SK-N-SH (cell line): Measurements from ENCODE around the gene TIMM23. TPM values are rescaled to one million over a fixed set of nuclear protein-coding genes. Genes with fewer than 3 reads are reported as not detected.
A peak's percentile ranks its signal among the peaks of the same experiment; 100 is the strongest.
"Not testable (repeated sequence)": the region's sequence is repeated elsewhere in the genome, so short reads cannot be mapped to it uniquely, and the experiment has no call there.

Experiments
- CTCF ChIA-PET: fragments of 300-600, 350-600 bp; formaldehyde crosslinking; extraction: SDS; loops from one replicate; lab custom pipeline; 2021; lab: Yijun Ruan, JAX
- POLR2A ChIA-PET: fragments of 350-600 bp; sonication (Branson Sonifier 250); formaldehyde crosslinking; extraction: SDS; loops from one replicate; lab custom pipeline; 2020; ENCODE audit warnings: antibody characterized with exemption, inconsistent platforms; lab: Yijun Ruan, JAX
- DNase-seq: peaks from one replicate; pipeline ENCODE4 v3.0.0; 2012
- H2AFZ ChIP-seq: fragments of 200-600 bp; sonication (generic); 2 replicates; pipeline ENCODE4 v1.8.1; 2016; ENCODE audit warnings: antibody characterized with exemption, mild to moderate bottlenecking, low read depth
- H3F3A ChIP-seq: fragments of 200-600 bp; sonication (generic); replicated peaks from 2 replicates; pipeline ENCODE3; 2016; ENCODE audit warnings: antibody characterized with exemption, mild to moderate bottlenecking; ENCODE audit not compliant: insufficient read depth
- H3K27ac ChIP-seq, 2 experiments: fragments of 200-500 bp in 1 of 2; fragments of 200-600 bp in 1 of 2; sonication (Bioruptor generic) in 1 of 2; sonication (generic), shearing (Covaris generic) in 1 of 2; 2 replicates each; pipeline versions ENCODE4 v1.5.1 to v1.6.1; 2014 to 2016; ENCODE audit warnings: low read depth in 2 of 2, inconsistent platforms in 1 of 2, low read length in 1 of 2, mild to moderate bottlenecking in 1 of 2, mixed read lengths in 1 of 2
- H3K27me3 ChIP-seq: fragments of 200-600 bp; sonication (generic), shearing (Covaris generic); 2 replicates; pipeline ENCODE4 v1.6.1; 2016; ENCODE audit warnings: mixed run types; ENCODE audit not compliant: insufficient read depth
- H3K36me3 ChIP-seq, 2 experiments: fragments of 200-500 bp in 1 of 2; fragments of 200-600 bp in 1 of 2; sonication (Bioruptor generic) in 1 of 2; sonication (generic) in 1 of 2; replicated peaks in 1 of 2; 2 replicates each; pipeline versions ENCODE3 to v1.5.1; 2014 to 2016; ENCODE audit warnings: low read length in 1 of 2, mild to moderate bottlenecking in 1 of 2; ENCODE audit not compliant: insufficient read depth in 2 of 2, control insufficient read depth in 1 of 2
- H3K4me1 ChIP-seq, 2 experiments: fragments of 200-500 bp in 1 of 2; fragments of 200-600 bp in 1 of 2; sonication (Bioruptor generic) in 1 of 2; sonication (generic), shearing (Covaris generic) in 1 of 2; 2 replicates each; pipeline versions ENCODE4 v1.5.1 to v1.6.1; 2014 to 2016; ENCODE audit warnings: low read depth in 1 of 2, low read length in 1 of 2, mixed run types in 1 of 2; ENCODE audit not compliant: insufficient read depth in 2 of 2, control insufficient read depth in 1 of 2
- H3K4me2 ChIP-seq: fragments of 200-600 bp; sonication (generic), shearing (Covaris generic); 2 replicates; pipeline ENCODE4 v1.6.1; 2017; ENCODE audit warnings: mixed run types
- H3K4me3 ChIP-seq, 2 experiments: fragments of 200-500 bp in 1 of 2; fragments of 200-600 bp in 1 of 2; sonication (Bioruptor generic) in 1 of 2; sonication (generic), shearing (Covaris generic) in 1 of 2; 2 replicates each; pipeline versions ENCODE4 v1.5.1 to v1.8.1; 2014 to 2016; ENCODE audit warnings: low read depth in 2 of 2, inconsistent platforms in 1 of 2, low read length in 1 of 2, mild to moderate bottlenecking in 1 of 2, mixed read lengths in 1 of 2, moderate library complexity in 1 of 2
- H3K79me2 ChIP-seq: fragments of 200-600 bp; sonication (generic); 2 replicates; pipeline ENCODE4 v1.8.1; 2017; ENCODE audit warnings: mild to moderate bottlenecking; ENCODE audit not compliant: insufficient read depth
- H3K9ac ChIP-seq: fragments of 200-600 bp; sonication (generic); 2 replicates; pipeline ENCODE4 v1.6.1; 2017; ENCODE audit warnings: mixed run types
- H3K9me2 ChIP-seq: fragments of 200-600 bp; sonication (generic); 2 replicates; pipeline ENCODE4 v1.6.1; 2017; ENCODE audit warnings: mixed run types
- H3K9me3 ChIP-seq: fragments of 200-600 bp; sonication (generic); 2 replicates; pipeline ENCODE4 v1.6.1; 2017; ENCODE audit warnings: mixed run types, mild to moderate bottlenecking, moderate library complexity
- H4K20me1 ChIP-seq: fragments of 200-600 bp; sonication (generic); 2 replicates; pipeline ENCODE4 v1.6.1; 2017; ENCODE audit warnings: mild to moderate bottlenecking, mixed run types; ENCODE audit not compliant: insufficient read depth
- CHD2 ChIP-seq: fragments of 150-350 bp; IDR thresholded peaks from 2 replicates; pipeline ENCODE4 v1.6.1; 2018; ENCODE audit warnings: low read length; ENCODE audit not compliant: partially characterized antibody
- ELF1 ChIP-seq: IDR thresholded peaks from 2 replicates; pipeline ENCODE4 v1.4.0; 2012
- GABPA ChIP-seq: IDR thresholded peaks from 2 replicates; pipeline ENCODE4 v1.4.0; 2012; ENCODE audit warnings: low read depth, mild to moderate bottlenecking
- MXI1 ChIP-seq: IDR thresholded peaks from 2 replicates; pipeline ENCODE4 v1.6.1; 2012; ENCODE audit warnings: mild to moderate bottlenecking, low read depth, low read length, improper control_type of control experiment
- NFIC ChIP-seq: IDR thresholded peaks from 2 replicates; pipeline ENCODE4 v1.4.0; 2012; ENCODE audit warnings: borderline replicate concordance
- POLR2AphosphoS5 ChIP-seq: IDR thresholded peaks from 2 replicates; pipeline ENCODE4 v1.6.1; 2012; ENCODE audit warnings: low read depth, low read length
- TAF1 ChIP-seq: IDR thresholded peaks from 2 replicates; pipeline ENCODE4 v1.6.1; 2012; ENCODE audit warnings: low read depth, mild to moderate bottlenecking, low read length, moderate library complexity, borderline replicate concordance
- WGBS: methylation state at CpG from one replicate; pipeline ENCODE4 v1.1.6; 2017; ENCODE audit warnings: low lambda C conversion rate; 5-methylcytosine and 5-hydroxymethylcytosine counted together
- polyA plus RNA-seq, 3 experiments: library from polyadenylated mRNA; depleted of rRNA; stranded (reverse); fragments of >200 nt; gene quantifications; 2 replicates each; pipeline ENCODE4 v1.2.3, GENCODE V29; 2012
- TF ChIP-seq, protein P1 (sequence below): IDR thresholded peaks from 2 replicates; pipeline ENCODE4 v1.4.0; 2012; ENCODE audit warnings: low read depth
- TF ChIP-seq, protein P2 (sequence below): IDR thresholded peaks from 2 replicates; pipeline ENCODE4 v1.4.0; 2012; ENCODE audit warnings: low read depth, borderline replicate concordance

TIMM23 gene, protein sequence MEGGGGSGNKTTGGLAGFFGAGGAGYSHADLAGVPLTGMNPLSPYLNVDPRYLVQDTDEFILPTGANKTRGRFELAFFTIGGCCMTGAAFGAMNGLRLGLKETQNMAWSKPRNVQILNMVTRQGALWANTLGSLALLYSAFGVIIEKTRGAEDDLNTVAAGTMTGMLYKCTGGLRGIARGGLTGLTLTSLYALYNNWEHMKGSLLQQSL
- polyA plus RNA-seq (2012; rRNA removed): 87.0 and 96.4 TPM in 2 replicates
- 111 and 139 TPM in 2 replicates for polyA plus RNA-seq (2012; cell fraction: cytosol; rRNA removed)
- 25.1 and 42.9 TPM in 2 replicates for polyA plus RNA-seq (2012; cell fraction: nucleus; rRNA removed)

DNA sequence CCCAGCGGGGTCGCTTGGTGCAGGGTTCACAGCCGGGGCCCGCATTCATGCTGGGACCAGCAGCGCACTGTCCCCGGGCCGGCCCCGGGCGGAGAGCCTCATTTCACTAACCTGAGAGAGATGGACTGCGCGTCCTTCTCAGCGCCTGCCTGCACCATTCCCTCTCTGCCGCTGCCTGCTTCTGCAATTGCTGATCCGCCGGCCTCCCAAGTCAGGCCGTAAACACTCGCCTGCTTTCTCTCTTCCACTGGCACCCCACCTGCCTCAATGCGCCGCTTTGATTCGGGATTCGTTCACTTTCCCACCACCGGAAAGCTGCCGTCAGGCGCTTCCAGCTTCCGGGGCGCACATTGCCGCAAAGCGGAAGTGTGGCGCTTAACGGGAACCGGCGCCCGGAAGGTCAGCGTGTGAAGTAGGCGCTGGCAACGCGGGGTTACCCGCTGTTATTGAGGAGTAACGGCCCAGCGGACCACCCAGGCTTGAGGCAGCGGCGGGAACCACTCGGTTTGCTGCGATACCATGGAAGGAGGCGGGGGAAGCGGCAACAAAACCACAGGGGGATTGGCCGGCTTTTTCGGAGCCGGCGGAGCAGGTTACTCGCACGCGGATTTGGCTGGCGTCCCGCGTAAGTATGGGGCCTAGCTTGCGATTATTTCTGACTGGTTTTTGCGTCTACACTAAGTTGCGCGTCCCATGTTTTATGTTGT lies at the start of gene TIMM23:
TSS of gene TIMM23 (plus strand) at position 384 of the 707 bp plus-strand sequence. CDS start at position 520, 136 bp downstream.
- H3K9me3 ChIP-seq, H4K20me1 ChIP-seq, H3K9me2 ChIP-seq, H3K36me3 ChIP-seq, H3K27me3 ChIP-seq, CTCF ChIA-PET, POLR2A ChIA-PET, H3F3A ChIP-seq, H3K4me1 ChIP-seq: not testable (repeated sequence)
- Histone ChIP-seq H3K4me3 (peak within 1 kb of the TSS; percentile 67 to 90), H3K9ac (peak within 1 kb of the TSS; percentile 80), H3K79me2 (peaks cover 79% of the 10 kb centered on the region), H3K27ac (peak within 1 kb of the TSS; percentile 60 to 62), H2AFZ (peak within 1 kb of the TSS; percentile 83; the same call in 1 of the 2 replicates), H3K4me2 (peak within 1 kb of the TSS; percentile 90)
- TF ChIP-seq POLR2AphosphoS5 (peak; percentile 65), GABPA (peak; percentile 89), MXI1 (peak; percentile 84), TAF1 (peak; percentile 76), ELF1 (peak; percentile 71), NFIC (peak; percentile 25; the same call in 1 of the 2 replicates), CHD2 (peak; percentile 77)
- TF ChIP-seq, protein P1, sequence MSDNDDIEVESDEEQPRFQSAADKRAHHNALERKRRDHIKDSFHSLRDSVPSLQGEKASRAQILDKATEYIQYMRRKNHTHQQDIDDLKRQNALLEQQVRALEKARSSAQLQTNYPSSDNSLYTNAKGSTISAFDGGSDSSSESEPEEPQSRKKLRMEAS: peak; percentile 90
- TF ChIP-seq, protein P2, sequence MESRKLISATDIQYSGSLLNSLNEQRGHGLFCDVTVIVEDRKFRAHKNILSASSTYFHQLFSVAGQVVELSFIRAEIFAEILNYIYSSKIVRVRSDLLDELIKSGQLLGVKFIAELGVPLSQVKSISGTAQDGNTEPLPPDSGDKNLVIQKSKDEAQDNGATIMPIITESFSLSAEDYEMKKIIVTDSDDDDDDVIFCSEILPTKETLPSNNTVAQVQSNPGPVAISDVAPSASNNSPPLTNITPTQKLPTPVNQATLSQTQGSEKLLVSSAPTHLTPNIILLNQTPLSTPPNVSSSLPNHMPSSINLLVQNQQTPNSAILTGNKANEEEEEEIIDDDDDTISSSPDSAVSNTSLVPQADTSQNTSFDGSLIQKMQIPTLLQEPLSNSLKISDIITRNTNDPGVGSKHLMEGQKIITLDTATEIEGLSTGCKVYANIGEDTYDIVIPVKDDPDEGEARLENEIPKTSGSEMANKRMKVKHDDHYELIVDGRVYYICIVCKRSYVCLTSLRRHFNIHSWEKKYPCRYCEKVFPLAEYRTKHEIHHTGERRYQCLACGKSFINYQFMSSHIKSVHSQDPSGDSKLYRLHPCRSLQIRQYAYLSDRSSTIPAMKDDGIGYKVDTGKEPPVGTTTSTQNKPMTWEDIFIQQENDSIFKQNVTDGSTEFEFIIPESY: peak; percentile 93
- WGBS: 2% methylated on average over 17 of the region's 60 CpGs
- DNase-seq: peak; percentile 63

DNA sequence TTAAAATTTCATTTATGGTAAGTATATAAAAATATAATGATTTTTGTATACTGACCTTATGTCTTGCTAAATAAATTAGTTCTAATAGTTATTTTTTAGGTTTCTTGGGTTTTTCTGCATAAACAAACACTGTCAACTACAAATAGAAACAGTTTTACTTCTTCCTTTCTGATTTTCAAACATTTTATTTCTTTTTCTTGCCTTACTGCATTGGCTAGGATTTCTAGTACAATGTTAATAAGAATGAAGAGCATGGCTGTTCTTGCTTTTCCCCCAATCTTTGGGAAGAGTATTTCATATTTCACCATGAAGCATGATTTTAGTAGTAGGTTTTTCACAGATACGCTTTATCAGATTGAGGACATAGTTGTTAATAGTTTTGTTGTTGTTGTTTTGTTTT lies 45.5 kb upstream of the TIMM23 start:
- CTCF ChIA-PET, H3K27ac ChIP-seq, POLR2A ChIA-PET, H3K27me3 ChIP-seq, H3K4me1 ChIP-seq, H3F3A ChIP-seq, DNase-seq, H3K36me3 ChIP-seq, H3K4me3 ChIP-seq, H2AFZ ChIP-seq, H4K20me1 ChIP-seq, H3K4me2 ChIP-seq, H3K9ac ChIP-seq, H3K9me3 ChIP-seq, H3K9me2 ChIP-seq, H3K79me2 ChIP-seq: not testable (repeated sequence)
- WGBS: 100% methylated on average over 1 of the region's 1 CpG

DNA sequence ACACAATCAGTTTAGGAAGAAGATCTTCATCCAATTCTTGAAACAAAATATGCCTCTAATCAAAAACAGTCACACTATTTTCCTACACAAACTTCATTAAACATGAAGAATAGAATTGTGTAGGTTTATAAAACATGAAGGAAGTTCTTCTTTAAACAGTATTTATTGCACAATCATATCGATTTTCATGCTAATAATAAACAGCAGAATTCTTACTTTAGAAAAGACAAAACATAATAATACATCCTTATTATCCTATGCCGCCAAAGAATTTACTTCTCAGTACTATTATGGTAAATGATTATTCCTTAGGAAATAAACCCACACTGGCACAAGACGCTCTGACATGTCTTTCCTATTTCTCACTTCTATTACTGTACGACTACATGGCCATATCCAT lies 41.0 kb upstream of the TIMM23 start:
- H3K36me3 ChIP-seq, H3K27me3 ChIP-seq, H2AFZ ChIP-seq, H3K27ac ChIP-seq, POLR2A ChIA-PET, H3K4me3 ChIP-seq, DNase-seq, H3K79me2 ChIP-seq, H3K9ac ChIP-seq, CTCF ChIA-PET, H3K9me2 ChIP-seq, H4K20me1 ChIP-seq, H3K4me2 ChIP-seq, H3K9me3 ChIP-seq, H3F3A ChIP-seq, H3K4me1 ChIP-seq: not testable (repeated sequence)
- WGBS: 61% methylated on average over 4 of the region's 4 CpGs

DNA sequence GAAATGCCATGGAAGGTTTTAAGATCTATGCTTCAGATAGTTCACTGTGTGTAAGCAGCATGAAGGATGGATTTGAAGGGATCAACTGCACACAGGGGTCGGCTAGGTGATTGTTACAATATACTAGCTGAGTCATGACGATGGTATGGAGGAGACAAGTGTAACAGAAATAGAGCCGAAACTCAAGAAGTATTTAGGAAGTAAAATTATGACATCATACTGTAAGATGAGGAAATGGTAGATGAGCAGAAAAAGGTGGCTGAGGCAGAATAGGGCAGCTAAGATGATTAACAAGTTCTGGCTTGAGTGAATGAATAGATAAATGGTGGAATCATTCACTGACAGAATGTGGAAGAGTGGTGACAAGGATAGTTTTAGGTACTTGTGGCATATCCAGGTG lies 37.5 kb upstream of the TIMM23 start:
- CTCF ChIA-PET, H3K36me3 ChIP-seq, POLR2A ChIA-PET, H3K4me1 ChIP-seq, H3K27me3 ChIP-seq, H3K9ac ChIP-seq, H3K4me3 ChIP-seq, H3K79me2 ChIP-seq, H3K4me2 ChIP-seq, DNase-seq, H3F3A ChIP-seq, H3K9me2 ChIP-seq, H3K27ac ChIP-seq, H4K20me1 ChIP-seq, H3K9me3 ChIP-seq, H2AFZ ChIP-seq: not testable (repeated sequence)
- WGBS: 79% methylated on average over 3 of the region's 3 CpGs
